KBM-7 (cell line): Measurements from ENCODE around the gene FRY.
A peak's percentile ranks its signal among the peaks of the same experiment; 100 is the strongest.
"Not testable (repeated sequence)": the region's sequence is repeated elsewhere in the genome, so short reads cannot be mapped to it uniquely, and the experiment has no call there.

ENCODE experiments used
- DNase-seq: peaks from one replicate; pipeline ENCODE4 v3.0.0-alpha.2; 2015
- in situ Hi-C: fragments of 300-500 bp; cut with MboI; formaldehyde crosslinking; loops from 2 replicates; pipeline ENCODE4 v1.14.3; 2020; ENCODE audit warnings: low sequenced_read_pairs, low pct_unique_long_range_greater_than_20kb, mixed read lengths

The FRY gene

DNA sequence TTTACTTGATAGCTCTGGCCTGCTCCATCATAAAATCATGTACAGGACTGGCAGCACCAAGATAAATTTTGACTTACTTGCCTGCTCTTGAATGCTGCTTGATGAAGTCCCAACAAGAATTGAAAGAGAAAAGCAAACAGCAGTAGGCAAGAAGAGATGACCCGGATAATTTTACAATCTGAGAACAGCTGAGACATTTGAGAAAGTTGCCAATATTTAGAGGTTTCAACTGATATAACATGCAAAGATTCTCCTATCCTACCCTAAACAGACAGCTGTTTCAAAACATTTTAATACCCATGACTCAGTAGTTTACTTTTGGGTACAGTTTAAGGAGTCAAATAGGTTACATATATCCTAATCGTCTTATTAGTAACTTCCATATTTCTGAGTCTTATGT lies 5.9 kb downstream of the FRY start:
- in situ Hi-C loops: no loop called here
- no peak for DNase-seq

DNA sequence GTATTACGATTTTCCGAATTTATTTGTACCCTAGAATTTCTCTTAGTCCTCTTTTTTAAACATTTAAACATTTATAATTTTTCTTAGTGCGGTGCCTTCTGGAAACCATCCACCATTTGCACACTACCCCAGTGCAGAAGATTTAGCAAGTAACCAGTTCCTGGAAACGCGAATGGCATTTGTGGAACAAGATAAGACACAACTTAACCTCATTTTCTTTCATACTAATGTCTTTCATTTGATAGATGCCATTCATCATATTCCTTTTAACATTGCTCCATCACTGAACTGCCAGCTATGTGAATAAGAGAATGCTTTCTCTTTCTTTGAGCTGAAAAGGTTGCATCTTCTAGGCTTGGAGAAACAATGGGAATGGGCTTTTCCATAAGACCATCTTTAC lies 6.8 kb downstream of the FRY start:
- in situ Hi-C loops: no loop called here
- no peak for DNase-seq

DNA sequence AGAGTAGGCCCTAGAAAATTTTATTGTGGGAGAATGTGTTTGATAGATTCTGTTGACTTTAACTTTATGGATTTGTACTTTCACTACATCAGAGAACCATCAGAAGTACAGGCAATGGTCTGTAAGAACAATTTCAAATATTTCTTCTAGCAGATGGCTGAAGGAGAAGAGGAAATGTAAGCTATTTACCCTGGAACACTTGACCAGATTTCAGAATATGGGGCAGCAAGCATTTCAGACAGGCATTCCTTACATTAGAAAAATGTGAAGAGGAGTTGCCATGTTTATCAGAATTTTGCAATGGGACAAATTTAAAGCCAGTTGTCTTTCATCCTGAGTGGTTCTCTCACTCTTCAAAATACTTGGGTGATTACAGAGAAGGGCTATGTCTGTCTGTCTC lies 7.5 kb downstream of the FRY start:
- in situ Hi-C loops: no loop called here
- no peak for DNase-seq

DNA sequence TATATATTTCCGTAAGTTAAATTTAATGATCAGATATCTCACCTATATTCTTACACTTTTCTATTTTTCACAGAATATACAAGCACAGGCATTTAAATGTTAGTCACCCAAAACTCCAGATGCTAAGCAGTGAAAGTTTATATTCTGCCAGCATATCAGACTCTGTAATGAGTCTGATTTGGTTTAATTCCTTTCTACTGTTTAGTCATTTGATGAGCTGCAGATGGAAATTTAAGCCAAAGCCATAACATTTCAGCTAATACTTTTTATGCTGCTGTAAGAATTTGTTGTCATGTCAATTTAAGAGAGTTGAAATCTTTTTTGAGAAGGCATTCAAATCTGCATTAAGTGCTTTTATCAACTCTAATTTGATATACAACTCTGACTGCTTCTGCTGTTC lies 8.0 kb downstream of the FRY start:
- in situ Hi-C loops: no loop called here
- DNase-seq: no peak

DNA sequence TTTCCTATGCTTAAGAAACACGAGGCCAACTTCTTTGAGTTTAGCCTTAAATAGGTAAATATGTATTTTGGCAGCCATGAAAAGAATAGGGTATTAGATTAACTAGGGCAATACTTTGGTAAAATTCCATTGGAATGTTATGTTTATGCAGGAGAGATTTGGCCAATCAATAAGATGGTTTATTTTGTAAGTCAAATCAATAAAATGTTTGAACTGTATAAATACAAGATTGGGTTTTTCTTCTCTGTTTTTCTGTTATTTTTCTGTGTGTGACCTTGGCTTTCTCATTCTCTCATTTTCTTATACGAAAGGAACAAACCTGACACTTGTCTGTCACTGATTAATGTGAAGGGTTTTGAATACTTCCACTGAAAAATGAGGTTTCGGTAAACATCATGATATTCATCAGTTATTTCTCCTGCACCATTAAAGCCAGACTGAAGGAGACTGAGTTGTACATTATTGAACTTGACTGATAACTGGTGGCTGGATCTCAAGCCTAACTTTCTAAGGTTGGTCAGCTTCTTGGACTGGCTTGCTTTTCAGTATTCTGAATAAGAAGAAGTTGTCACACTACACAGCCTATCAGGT lies 8.6 kb downstream of the FRY start:
- in situ Hi-C loops: no loop called here
- DNase-seq: no peak

DNA sequence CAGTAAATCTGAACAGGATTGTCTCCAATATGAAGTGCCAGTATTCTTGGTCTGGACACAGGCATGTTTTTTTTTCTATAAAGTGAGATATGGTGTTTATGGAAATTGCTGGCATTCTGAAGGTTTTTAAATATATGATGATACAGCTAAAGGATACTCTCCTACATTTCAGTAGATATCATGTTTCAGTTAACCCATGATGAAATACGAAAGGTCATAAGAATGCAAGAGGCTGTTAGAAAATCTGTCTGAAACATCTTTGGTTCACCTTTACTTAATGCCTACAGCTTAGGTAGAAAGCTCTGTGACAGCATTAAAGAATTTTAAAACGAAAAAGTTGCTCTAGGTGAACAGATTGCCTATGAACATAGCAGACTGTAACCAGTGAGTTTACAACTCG lies 9.1 kb downstream of the FRY start:
- in situ Hi-C loops: no loop called here
- no peak for DNase-seq

DNA sequence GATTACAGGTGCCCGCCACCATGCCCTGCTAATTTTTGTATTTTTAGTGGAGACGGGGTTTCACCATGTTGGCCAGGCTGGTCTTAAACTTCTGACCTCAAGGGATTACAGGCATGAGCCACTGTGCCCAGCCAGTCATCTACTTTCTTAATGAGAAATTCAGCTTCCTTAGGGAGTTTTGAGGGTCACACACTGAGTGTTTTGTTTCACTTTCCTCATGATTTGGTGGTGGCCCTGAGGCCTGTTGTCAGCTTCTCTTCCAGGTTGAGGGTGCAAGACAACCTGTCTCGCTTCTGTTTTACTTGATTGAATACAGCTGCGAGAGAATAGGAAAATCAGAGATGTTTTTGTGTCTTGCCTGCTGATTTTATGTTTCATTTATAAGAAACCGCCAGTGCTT lies 9.9 kb downstream of the FRY start:
- DNase-seq: no peak

DNA sequence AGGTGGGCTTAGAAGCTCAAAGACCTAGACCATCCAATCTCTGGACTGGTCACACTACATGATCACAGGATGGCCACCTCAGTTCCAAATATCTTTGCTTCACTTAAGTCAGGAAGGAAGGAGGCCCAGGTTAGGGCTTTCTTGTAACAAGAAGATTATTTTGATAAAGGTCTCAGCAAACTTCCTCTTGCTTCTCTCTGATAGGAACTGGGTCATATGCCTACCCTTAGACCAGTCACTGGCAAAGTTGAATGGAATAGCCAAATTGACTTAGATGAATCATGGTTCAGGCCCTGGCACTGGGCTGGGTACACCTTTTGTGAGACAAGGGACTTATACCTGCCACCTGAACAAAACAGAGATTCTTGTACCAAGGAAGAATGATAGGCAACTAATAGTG lies 11.0 kb downstream of the FRY start:
- in situ Hi-C loops: no loop called here
- DNase-seq: peak; percentile 42

More for the DNA sequence above, 9.9 kb downstream of the FRY start:
- in situ Hi-C loops: no loop called here

DNA sequence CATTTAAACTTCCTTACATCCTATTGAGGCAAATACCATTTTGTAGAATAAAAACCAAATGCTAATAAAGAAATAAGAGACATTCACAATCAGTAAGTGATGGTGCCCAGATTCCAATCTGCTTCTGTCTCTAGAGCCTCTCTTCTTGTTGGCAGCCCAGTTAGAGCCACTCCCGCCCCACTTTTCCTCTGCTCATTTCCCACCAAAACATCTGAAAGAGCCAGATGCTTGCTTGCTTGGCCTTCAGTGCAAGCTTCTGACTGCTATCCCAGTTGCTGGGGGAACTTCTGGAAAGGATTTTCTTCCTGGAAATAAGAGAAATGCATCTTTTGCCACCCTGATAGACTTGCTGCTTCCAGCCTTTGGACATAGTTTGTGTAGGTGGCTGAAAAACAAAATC lies 12.9 kb downstream of the FRY start:
- in situ Hi-C loops: no loop called here
- DNase-seq: no peak

DNA sequence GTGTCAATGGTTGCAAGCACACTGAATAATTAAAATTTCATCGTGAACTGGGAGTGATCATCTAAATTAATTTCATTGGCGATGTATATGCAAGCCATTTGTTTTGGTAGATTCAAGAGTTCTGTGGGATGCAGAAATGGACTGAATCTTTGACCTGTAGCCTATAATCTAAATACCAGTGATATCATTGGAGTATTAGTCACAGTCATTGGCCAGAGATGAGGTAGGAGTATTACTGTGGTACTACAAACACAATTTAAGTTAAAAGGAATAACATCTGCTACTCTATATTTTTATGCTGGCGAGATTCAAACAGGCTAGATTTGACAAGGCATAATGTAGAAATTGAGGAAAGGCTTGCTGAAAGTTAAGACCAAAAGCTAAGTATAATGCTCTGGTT lies 14.0 kb downstream of the FRY start:
- in situ Hi-C loops: no loop called here
- DNase-seq: no peak

DNA sequence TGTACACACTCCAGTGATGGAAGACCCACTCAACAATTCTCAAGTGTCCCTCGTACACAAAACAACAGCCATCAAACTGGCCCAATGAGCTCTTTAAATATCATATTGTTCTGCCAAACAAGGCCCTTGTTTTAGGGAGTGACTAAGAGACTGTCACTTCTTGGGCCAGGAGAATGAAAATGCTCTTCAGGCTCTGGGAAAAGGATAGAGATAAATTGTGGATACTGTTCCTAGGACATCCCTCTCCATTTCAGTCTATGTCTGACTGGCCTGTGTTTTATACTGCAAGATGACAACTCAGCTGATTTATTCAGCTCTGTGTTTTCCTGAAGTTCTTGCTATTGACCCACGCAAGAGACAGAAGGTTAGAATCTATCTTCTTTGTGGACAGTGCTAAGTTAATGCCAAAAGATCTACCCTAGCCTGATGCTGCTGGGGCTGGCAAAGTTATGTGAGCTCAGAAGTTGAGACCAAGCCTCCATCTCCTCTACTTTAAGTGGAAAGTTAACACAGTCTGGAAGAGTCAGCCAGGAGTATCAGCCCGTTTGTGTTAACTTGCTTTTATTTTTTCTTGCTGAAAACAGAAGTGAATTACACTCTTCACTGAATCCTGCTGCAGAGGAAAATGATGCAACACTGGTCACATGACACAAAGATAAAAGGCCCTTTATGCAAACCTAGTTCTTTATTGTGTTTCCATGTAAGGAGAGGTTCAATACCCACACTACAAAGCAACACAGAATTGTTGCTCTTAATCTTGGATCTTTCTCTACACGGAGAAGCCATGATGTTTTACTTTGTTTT lies 14.6 kb downstream of the FRY start:
- peak; percentile 88 for DNase-seq
- in situ Hi-C loops: no loop called here

DNA sequence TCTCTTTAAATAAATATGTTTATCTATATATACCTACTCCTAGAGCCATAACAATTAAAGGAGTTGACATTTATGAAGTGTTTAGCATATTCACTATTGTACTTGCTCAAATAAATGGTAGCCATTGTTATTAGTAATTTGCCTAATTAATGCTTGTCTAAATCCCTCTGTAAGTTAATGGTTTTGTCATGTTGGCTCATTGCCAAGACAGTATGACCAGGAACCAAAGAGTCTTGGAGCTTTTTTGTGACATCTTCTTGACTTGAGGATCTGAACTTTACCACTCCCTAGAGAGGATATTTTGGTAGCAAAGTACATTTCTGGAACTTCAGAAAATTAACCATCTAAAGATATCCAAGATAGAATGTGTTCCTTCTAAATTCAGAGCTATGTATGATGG lies 15.5 kb downstream of the FRY start:
- in situ Hi-C loops: no loop called here

DNA sequence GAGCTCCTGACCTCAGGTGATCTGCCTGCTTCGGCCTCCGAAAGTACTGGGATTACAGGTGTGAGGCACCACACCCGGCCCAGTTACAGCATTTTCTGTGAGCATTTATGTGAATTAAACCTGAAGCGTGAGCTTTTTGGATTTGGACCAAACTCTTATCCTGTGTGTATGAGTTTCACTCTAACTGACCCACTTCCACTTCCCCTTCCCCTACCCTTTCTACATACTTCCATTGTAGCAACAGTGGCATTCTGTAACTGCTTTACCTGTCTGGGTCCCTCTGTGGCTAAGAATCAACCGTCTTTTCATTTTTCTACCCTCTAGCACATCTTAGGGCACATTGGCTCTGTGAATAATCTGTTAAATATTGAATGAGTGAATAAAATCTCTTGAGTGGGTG lies 16.2 kb downstream of the FRY start:
- in situ Hi-C loops: no loop called here
- no peak for DNase-seq

More for the DNA sequence above, 15.5 kb downstream of the FRY start:
- DNase-seq: no peak

DNA sequence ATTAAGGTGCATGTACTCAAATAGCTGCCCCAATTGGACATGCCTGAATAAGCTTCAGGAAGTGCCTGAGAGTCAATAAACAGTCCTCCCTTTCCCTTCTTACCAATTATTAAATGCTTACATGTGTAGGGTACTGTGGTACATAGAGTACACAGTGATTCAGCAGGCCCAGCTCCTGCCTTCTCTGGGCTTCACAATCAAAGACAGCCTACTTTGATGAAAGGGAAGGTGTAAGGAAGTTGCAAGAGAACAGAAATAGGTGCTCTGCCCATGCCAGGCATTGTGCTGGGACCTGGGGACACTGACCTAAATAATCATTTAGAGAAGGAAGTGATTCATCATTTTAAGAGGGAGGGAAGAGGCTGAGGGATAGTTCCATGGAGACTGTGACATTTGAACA lies 17.2 kb downstream of the FRY start:
- DNase-seq: peak; percentile 67
- in situ Hi-C loops: no loop called here

DNA sequence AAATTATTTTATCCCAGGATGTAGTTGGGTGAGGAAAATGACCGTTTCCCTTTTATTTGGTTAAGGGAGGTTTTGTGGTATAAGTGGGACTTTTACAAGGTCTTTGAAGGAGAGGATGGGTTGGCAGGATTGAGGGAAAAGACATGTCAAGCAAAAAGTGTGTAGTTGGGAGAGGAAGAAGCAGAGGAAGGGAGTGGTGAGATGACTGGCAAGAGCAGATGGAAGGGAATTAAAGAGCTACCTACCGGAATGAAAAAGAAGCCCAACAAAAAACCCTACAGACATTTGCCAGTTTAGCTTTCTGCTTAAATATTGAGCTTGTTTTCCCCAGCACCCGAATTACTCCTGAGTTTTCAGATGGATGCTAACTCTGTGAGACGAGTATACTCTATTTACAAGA lies 19.6 kb downstream of the FRY start:
- in situ Hi-C loops: no loop called here
- DNase-seq: no peak

DNA sequence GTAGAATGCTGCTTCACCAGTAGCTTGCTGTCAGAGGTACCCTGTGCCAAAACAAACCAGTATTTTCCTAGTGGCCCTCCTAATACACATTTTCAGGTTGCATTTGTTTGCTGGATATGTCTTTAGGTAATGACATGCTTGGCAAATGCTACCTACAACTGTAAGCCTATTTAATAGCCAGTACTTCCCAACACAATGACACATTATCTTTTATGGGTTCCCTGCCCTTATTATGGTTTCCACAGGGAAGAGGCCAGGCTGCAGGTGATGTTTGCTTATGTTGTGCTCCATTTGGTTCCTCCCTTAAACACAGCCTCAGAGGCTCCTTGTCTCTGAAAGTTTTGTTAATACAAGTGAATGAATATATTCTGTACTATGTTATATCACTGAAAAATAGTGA lies 24.7 kb downstream of the FRY start:
- no peak for DNase-seq
- in situ Hi-C loops: no loop called here

DNA sequence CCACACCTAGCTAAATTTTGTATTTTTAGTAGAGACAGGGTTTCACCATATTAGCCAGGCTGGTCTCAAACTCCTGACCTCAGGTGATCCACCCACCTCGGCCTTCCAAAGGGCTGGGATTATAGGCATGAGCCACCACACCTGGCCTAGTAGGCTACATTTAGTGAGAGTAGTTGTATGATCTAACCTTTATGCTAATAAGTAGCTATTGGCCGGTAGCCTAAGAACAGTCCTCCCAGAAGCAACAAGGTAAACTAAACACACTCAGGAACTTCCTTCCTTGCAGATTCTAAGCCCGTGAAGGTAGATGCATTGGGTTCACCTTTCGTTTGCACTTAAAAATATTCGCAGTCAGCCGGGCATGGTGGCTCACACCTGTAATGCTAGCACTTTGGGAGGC lies 25.8 kb downstream of the FRY start:
- in situ Hi-C loops, DNase-seq: not testable (repeated sequence)

DNA sequence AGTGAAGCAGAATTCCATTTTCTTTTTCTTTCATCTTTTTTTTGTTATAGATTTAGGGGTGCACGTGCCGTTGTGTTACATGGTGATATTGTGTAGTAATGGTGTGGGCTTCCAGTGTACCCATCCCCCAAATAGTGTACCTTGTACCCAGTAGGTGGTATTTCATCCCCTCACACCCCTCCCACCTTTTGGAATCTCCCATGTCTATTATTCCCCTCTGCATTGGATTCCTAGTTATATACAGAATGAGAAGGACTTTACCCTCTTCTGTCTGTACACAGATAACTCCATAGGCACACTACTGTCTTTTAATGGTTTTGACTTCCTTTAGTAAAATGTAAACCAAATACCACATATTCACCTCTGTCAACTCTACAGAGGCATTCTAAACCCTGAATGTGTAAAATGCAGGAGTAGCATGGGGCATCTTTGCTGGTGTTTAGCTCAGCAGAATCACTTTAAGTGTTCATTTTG lies 28.0 kb downstream of the FRY start:
- in situ Hi-C loops: no loop called here
- DNase-seq: no peak

DNA sequence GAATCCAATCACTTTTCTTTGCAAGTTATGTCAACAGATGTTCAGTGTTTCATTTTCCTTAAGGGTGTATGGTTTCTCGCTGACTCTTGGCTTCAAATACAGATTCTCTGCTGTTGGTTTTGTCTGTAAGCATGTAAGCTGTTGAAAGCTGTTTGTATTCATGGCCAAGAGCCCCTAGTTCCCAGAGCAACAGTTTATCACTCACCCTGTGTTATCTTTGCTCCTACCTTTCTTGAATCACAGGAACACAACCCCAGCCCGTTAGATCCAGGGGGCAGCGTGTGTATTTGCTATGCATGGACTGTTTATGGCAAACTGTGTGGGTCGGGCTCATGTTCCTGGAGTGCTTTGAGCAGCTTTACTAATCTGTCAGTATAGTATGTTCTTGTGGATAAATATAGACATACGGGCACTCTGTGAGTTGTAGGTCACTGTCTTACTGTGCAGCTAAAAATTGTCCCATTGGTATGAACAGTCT lies 28.9 kb downstream of the FRY start:
- in situ Hi-C loops: no loop called here
- no peak for DNase-seq

DNA sequence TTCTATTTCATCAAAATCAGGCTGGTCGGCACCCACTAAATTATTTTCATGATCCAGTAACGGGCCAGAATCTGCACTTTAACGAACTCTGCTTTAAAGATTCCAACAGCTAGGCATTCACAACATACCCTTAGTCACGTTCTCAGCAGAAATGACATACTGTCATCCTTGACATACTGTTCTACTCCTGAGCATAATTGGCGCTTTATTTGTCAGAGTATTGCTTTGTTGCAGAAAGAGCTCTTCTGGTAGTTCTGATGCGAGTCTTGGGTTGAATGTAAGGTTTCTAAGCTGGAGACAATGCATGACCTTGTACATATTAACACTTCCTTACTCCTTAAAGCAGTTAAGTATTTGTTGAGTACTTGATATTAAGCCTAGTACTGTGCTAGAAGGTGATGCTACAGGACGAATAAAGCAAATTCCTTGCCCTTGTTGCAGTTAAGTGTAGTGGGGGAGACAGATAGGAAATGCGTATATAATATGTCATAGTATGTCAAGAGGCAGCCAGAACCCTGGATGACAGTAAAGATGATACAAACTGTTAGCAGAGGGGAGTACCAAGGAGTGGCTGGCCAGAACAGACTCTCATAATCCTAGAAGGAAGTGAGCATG lies 32.2 kb downstream of the FRY start:
- in situ Hi-C loops: no loop called here
- no peak for DNase-seq
